ENCODE measurements around the gene TMEM191B. TPM values are rescaled to one million over a fixed set of nuclear protein-coding genes. Genes with fewer than 3 reads are reported as not detected.
"Not testable (repeated sequence)": the region's sequence is repeated elsewhere in the genome, so short reads cannot be mapped to it uniquely, and the experiment has no call there.

Gene TMEM191B
- total RNA-seq (2012; rRNA removed) = 7.0 and 8.4 TPM in 2 replicates

DNA sequence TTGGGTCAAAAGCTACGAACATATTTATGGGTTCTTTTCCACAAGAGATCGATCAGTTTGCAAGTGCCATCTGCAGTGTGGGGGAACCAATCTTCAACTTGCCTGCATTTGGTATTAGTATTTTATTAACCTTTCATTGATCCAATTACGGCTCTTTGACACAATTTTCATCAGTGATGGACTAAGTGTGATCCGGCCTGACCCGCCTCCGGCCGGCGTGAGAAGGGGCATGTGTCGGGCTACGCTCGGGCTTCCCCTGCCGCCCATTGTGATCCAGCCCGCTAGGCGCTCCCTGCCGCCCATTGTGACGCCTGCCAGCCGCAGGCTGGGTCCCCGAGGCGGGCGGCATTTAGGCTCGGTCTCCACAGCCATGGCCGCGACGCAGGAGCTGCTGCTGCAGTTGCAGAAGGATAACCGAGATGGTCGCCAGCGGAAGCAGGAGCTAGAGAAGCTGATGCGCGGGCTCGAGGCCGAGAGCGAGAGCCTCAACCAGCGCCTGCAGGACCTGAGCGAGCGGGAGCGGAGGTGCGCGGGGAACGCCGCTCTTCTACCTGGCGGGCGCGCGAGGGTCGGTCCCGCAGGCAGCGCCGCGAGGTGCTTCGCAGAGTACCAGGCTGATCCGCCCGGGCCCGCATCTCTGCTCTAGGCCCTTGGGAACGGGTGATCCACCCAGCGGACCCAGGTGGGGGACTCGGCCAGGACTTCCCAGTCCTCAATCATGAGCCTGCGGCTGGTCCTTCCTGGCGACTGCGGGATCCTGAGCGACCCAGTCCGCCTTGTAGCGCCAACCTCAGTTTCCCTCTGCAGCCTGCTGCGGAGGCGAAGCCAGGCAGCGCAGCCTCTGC, at the start of gene TMEM191B:
Gene TMEM191B, plus strand, starts transcription at position 51 of the 845 bp plus-strand sequence. Its CDS starts 179 bp downstream, at position 230.
- not testable (repeated sequence) for H3K36me3 ChIP-seq (ENCODE audit: insufficient read depth, low read length); H3K27me3 ChIP-seq (ENCODE audit: control insufficient read depth, insufficient read depth, low read length); H3K9ac ChIP-seq (ENCODE audit: low read depth, low read length); H3K4me2 ChIP-seq (ENCODE audit: low read length); H3K4me1 ChIP-seq (ENCODE audit: control insufficient read depth, insufficient read depth, low read length); H3K9me3 ChIP-seq (replicated peaks; ENCODE audit: low read length)
- peak within 1 kb of the TSS; percentile 55 for H3K4me3 ChIP-seq (ENCODE audit: low read length)

DNA sequence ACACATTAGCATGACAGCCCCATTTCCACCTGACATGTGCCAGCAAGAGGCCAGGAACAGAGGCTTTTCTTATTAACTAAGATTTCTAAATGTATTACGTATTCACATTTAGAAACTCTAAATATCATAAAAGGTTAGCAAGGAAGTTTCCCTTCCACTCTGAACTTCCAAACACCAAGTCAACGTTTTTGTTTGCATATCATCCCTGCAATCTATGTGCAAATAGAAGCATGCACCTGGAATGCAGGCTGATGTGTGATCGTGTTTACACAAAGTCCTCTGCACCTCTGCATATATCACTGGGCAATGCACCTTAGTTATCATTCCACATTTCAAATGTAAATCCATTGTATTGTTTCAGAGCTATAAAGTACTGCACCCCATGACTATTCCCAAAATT, 31.4 kb upstream of the TMEM191B start:
- H3K36me3 ChIP-seq (ENCODE audit: insufficient read depth, low read length); H3K4me3 ChIP-seq (ENCODE audit: low read length); H3K9me3 ChIP-seq (replicated peaks; ENCODE audit: low read length); H3K4me1 ChIP-seq (ENCODE audit: control insufficient read depth, insufficient read depth, low read length); H3K27me3 ChIP-seq (ENCODE audit: control insufficient read depth, insufficient read depth, low read length); H3K9ac ChIP-seq (ENCODE audit: low read depth, low read length); H3K4me2 ChIP-seq (ENCODE audit: low read length): not testable (repeated sequence)

DNA sequence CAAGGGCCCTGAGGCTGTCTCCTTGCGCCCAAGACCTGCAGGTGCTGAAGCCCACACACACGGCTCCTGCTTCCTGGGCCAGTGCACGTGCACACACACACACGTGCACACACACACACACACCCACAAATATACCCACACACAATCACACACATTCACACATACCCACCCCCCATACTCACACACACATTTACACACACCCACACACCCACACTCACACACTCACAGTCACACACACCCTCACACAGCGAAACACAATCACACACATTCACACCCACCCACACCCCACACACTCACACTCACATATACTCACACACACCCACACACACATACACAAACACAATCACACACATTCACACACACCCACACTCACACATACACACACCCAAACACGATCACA, 16.3 kb upstream of the TMEM191B start:
- H3K36me3 ChIP-seq (ENCODE audit: insufficient read depth, low read length); H3K4me1 ChIP-seq (ENCODE audit: control insufficient read depth, insufficient read depth, low read length); H3K4me3 ChIP-seq (ENCODE audit: low read length); H3K4me2 ChIP-seq (ENCODE audit: low read length); H3K9me3 ChIP-seq (replicated peaks; ENCODE audit: low read length); H3K27me3 ChIP-seq (ENCODE audit: control insufficient read depth, insufficient read depth, low read length); H3K9ac ChIP-seq (ENCODE audit: low read depth, low read length): not testable (repeated sequence)

DNA sequence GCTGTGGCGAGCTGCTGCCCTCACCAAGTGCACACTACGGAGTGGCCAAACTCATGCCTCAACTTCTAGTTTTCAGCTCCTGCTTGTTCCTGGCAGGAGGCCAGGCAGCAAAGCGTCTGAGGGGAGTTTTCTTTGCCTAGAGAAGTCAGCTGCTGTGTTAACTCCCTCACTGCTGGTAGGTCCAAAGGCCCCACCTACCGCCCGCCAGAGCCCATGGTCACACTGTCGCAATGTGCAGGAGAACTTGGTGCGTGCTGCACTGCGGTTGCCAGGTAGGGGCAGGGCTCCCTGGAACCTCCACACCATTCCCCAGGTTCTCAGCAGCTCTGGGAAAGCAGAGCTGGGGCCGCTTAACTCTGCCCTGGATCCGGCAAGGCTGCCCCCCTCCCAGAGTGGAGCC, 15.2 kb upstream of the TMEM191B start:
- H3K4me3 ChIP-seq (ENCODE audit: low read length) = not testable (repeated sequence)

DNA sequence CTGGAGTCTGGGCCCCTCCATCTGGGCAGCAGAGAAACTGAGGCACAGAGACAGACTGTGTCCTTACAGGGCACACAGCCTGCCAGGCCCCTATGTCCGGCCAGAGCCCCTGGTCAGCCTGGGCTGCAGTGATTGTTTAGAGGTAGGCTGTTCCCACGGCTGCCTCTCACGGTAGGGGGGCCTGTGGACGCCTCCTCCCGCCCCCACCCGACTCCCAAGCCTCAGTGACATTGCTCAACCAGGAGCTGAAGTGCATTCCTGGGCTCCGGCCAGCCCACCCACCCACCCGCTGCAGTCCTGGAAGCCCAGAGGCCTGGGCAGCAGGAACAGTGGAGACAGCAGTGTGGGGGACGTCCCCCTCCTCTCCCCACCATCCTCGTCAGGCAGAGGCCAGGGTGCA, 14.1 kb upstream of the TMEM191B start:
- not testable (repeated sequence) for H3K9me3 ChIP-seq (replicated peaks; ENCODE audit: low read length); H3K4me3 ChIP-seq (ENCODE audit: low read length); H3K4me2 ChIP-seq (ENCODE audit: low read length)

More for the DNA sequence above, 15.2 kb upstream of the TMEM191B start:
- H3K9ac ChIP-seq (ENCODE audit: low read depth, low read length); H3K27me3 ChIP-seq (ENCODE audit: control insufficient read depth, insufficient read depth, low read length); H3K4me2 ChIP-seq (ENCODE audit: low read length); H3K4me1 ChIP-seq (ENCODE audit: control insufficient read depth, insufficient read depth, low read length); H3K36me3 ChIP-seq (ENCODE audit: insufficient read depth, low read length); H3K9me3 ChIP-seq (replicated peaks; ENCODE audit: low read length): not testable (repeated sequence)

DNA sequence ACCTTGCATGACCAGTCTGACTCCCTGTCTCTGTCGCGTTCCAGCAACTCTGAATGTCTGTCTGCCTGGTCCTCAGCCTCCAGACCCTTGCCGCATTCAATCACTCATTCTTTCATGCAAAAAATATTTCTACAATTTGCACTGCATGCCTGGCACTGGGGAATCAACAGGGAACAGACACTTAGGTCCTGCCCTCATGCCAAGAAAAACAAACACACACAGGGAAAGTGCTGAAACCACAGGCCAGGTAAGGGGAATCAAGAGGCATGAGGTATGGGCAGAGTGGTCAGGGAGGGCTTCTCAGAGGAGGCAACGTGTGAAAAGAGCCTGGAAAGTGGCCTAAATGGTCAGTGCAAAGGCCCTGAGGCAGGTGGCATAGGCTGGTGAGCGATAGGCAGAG, 9.5 kb upstream of the TMEM191B start, which contains the start of gene GGTLC3:
Gene GGTLC3, minus strand, starts transcription at position 101 of the 400 bp plus-strand sequence. CDS start 264 bp downstream, outside the sequence.
- H3K4me1 ChIP-seq (ENCODE audit: control insufficient read depth, insufficient read depth, low read length); H3K4me3 ChIP-seq (ENCODE audit: low read length); H3K4me2 ChIP-seq (ENCODE audit: low read length); H3K9ac ChIP-seq (ENCODE audit: low read depth, low read length); H3K9me3 ChIP-seq (replicated peaks; ENCODE audit: low read length); H3K36me3 ChIP-seq (ENCODE audit: insufficient read depth, low read length); H3K27me3 ChIP-seq (ENCODE audit: control insufficient read depth, insufficient read depth, low read length): not testable (repeated sequence)

More for the DNA sequence above, 14.1 kb upstream of the TMEM191B start:
- H3K36me3 ChIP-seq (ENCODE audit: insufficient read depth, low read length); H3K4me1 ChIP-seq (ENCODE audit: control insufficient read depth, insufficient read depth, low read length); H3K27me3 ChIP-seq (ENCODE audit: control insufficient read depth, insufficient read depth, low read length); H3K9ac ChIP-seq (ENCODE audit: low read depth, low read length): not testable (repeated sequence)

DNA sequence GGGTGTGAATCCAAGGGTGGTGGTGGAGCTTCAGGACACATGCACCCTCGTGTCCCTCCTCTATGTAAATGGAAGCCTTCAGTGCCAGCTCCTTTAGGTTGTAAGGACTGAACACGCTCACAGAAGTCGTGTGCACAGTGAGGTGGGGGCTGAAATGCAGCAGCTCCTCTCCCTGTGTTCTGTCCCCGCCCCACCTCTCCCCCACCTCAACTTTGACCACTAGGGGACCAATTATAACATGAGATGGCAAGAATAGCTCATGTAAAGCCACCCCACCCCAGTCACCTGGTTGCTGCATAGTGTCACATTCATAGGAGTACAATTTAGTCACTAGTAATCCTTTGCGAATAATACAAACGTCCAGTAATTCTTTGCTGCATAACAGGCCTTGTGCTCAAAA, 4.8 kb upstream of the TMEM191B start:
- not testable (repeated sequence) for H3K36me3 ChIP-seq (ENCODE audit: insufficient read depth, low read length); H3K4me3 ChIP-seq (ENCODE audit: low read length); H3K27me3 ChIP-seq (ENCODE audit: control insufficient read depth, insufficient read depth, low read length); H3K4me2 ChIP-seq (ENCODE audit: low read length); H3K9me3 ChIP-seq (replicated peaks; ENCODE audit: low read length); H3K9ac ChIP-seq (ENCODE audit: low read depth, low read length); H3K4me1 ChIP-seq (ENCODE audit: control insufficient read depth, insufficient read depth, low read length)

DNA sequence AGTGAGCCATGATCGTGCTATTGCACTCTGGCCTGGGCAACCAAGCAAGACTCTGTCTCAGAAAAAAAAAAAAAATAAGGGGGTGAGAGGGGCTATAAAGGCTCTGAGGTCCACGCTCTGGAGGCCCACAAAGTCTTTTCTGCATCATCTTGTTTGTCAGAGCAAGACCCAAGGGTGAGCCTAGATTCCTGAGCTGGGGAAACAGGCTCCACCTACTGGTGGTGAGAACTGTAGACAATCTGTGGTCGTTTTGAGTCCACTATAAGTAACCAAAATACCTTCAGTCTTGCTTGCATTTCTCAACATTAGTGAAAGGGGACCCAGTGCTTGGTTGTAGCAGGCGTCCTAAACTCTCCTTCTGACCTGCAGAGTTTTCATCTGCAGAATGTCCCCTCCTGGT, 4.3 kb upstream of the TMEM191B start:
- not testable (repeated sequence) for H3K9ac ChIP-seq (ENCODE audit: low read depth, low read length); H3K27me3 ChIP-seq (ENCODE audit: control insufficient read depth, insufficient read depth, low read length); H3K4me2 ChIP-seq (ENCODE audit: low read length); H3K4me3 ChIP-seq (ENCODE audit: low read length); H3K4me1 ChIP-seq (ENCODE audit: control insufficient read depth, insufficient read depth, low read length); H3K9me3 ChIP-seq (replicated peaks; ENCODE audit: low read length); H3K36me3 ChIP-seq (ENCODE audit: insufficient read depth, low read length)

DNA sequence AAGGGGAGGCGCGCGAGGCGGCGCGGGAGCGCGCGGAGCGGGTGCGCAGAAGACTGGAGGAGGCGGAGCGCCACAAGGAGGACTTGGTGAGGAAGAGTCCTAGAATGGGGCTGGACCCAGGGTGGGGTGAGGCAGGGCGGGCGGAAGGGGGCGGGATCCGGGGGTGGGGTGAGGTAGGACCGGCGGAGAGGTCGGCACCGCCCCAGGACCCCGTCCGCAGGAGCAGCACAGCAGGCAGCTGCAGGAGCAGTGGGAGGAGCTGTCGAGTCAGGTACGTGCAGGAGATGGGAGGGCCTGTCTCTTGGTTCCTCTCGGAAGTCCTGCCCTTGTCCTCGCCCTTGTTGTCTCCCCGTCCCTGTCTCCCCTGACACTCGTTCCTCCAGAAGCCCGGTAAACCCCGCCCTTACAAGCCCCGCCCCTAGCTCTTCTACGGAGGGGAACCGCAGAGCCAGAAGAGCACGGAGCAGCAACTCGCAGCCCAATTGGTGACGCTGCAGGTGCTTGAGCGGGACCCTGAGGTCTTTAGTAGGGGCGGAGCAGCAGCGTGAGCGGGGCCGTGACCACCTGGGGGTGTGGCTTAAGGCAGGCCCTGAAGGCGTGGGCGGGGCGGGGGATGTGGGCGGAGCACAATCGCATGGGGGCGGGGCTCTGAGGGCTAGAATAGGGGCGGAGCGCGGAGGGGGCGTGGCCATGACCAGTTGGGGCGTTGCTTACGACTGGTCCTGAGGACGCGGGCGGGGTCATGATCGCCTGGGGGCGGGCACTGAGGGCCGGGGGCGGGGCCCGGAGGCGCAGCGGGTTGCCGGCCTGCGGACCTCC, 1.2 kb downstream of the TMEM191B start:
- not testable (repeated sequence) for H3K4me1 ChIP-seq (ENCODE audit: control insufficient read depth, insufficient read depth, low read length); H3K9me3 ChIP-seq (replicated peaks; ENCODE audit: low read length); H3K36me3 ChIP-seq (ENCODE audit: insufficient read depth, low read length); H3K9ac ChIP-seq (ENCODE audit: low read depth, low read length); H3K4me2 ChIP-seq (ENCODE audit: low read length); H3K27me3 ChIP-seq (ENCODE audit: control insufficient read depth, insufficient read depth, low read length)
- peak overlapping the region; percentile 55 for H3K4me3 ChIP-seq (ENCODE audit: low read length)

DNA sequence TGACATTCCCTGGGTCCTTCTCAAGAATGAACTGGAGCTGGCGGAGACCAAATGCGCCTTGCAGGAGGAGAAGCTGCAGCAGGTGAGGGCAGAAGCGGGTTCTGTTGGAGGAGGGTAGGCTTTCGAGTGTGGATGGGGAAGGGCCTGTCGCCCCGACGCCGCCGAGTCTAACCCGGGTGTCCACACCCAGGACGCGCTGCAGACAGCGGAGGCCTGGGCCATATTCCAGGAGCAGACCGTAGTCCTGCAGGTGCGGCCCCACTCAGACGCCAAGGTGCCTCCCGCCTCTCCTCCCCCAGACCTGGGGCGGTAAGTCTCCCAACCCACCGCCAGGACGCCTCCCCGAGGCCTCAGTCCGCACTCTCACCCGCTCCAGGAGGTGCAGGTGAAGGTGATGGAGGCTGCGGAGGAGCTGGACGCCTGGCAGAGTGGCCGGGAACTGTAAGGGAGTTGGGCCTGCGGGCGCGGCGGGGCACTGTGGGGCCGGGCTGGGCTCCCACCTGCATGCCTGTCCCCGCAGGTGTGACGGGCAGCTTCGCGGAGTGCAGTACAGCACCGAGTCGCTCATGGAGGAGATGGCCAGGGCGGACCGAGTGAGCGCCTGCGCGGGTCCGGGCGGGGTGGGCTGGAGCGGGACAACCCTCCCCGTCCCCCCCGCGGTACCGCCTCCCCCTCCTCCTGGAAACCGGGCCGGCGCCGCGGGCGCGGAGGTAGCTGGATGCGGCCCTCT, 2.0 kb downstream of the TMEM191B start:
- H3K4me2 ChIP-seq (ENCODE audit: low read length); H3K4me3 ChIP-seq (ENCODE audit: low read length); H3K4me1 ChIP-seq (ENCODE audit: control insufficient read depth, insufficient read depth, low read length); H3K9me3 ChIP-seq (replicated peaks; ENCODE audit: low read length); H3K36me3 ChIP-seq (ENCODE audit: insufficient read depth, low read length); H3K9ac ChIP-seq (ENCODE audit: low read depth, low read length); H3K27me3 ChIP-seq (ENCODE audit: control insufficient read depth, insufficient read depth, low read length): not testable (repeated sequence)

DNA sequence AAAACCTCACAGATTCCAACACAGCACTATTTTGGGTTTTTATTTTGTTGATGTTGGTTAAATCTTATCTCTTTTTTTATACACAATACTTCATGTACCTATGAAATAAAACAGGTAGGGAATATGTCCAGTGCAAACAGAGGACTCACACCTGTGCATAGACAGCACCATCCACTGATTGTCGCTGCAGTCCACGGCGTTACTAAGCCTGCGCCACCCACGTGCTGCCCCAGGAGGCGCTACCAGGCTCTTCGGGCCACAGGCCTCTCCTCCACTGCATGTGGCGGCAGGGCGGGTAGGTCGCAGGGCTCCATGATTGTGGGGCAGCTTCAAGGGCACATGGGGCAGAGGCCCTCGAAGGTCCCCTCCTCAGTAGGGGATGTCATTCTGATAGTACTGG, 6.0 kb downstream of the TMEM191B start:
- H3K27me3 ChIP-seq (ENCODE audit: control insufficient read depth, insufficient read depth, low read length); H3K4me1 ChIP-seq (ENCODE audit: control insufficient read depth, insufficient read depth, low read length); H3K9ac ChIP-seq (ENCODE audit: low read depth, low read length); H3K4me3 ChIP-seq (ENCODE audit: low read length); H3K4me2 ChIP-seq (ENCODE audit: low read length); H3K9me3 ChIP-seq (replicated peaks; ENCODE audit: low read length); H3K36me3 ChIP-seq (ENCODE audit: insufficient read depth, low read length): not testable (repeated sequence)
